ENCODE measurements around the gene EZR.
A peak's percentile ranks its signal among the peaks of the same experiment; 100 is the strongest.

Gene EZR

DNA sequence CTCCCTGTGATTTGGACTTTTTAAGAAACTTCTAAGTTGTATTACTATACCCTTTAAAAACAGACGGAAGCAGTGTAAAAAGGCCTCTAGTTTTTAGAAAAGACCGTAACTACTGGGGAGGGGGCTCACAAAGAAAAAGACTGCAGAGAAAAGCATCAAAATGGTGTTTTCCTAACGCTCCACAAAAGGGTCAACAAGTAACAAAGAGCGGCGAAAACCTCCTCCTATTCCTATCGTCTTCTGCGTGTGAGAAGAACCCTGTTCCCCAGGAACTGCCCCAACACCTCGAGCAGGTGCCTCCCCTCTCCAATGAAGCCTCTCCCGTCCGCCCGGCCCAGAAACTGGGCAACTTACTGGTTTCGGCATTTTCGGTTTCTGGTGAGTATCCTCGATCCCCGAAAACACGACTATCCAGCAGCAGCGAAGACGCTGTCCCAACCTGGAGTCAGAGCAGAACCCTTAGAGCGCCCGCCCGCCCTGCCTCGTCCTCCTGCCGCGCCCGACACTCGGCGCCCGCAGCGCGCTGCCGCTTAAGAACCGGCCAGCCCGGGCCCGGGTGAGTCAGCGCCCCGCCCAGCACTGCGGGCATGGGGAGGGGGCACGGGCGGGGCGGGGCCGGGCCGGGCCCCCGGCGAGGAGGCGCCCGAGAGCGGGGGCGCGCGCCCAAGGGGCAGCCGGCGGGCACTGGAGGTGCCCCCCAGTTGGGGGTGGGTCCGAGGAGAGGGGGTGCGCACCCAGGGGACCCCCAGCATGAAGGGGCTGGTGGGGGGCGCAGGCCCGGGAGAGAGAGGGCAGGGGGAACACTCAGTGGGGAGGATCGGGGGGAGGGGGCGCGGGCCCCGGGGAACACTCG, 1.2 kb downstream of the EZR start:
- Mint-ChIP-seq H3K4me3 (peak overlapping the region; percentile 100), H3K36me3 (ENCODE audit: low read depth) (peaks cover 49% of the 10 kb centered on the region), H3K27me3 (ENCODE audit: low read depth) (no peaks in the 10 kb centered on the region), H3K9me3 (no peaks in the 10 kb centered on the region), H3K27ac (peak overlapping the region; percentile 99), H3K4me1 (ENCODE audit: low read depth) (peaks cover 51% of the 10 kb centered on the region)
- DNase-seq (ENCODE audit: low spot score): peak; percentile 84

- Mint-ChIP-seq H3K27ac (peak overlapping the region; percentile 99), H3K27me3 (ENCODE audit: low read depth) (no peaks in the 10 kb centered on the region), H3K4me1 (ENCODE audit: low read depth) (peaks cover 54% of the 10 kb centered on the region), H3K9me3 (no peaks in the 10 kb centered on the region), H3K36me3 (ENCODE audit: low read depth) (peaks cover 53% of the 10 kb centered on the region), H3K4me3 (peak overlapping the region; percentile 100)
- peak; percentile 32 for DNase-seq (ENCODE audit: low spot score)
Measured at GRCh38 chr6:158816803-158817727, 2.1 kb downstream of the EZR start.

DNA sequence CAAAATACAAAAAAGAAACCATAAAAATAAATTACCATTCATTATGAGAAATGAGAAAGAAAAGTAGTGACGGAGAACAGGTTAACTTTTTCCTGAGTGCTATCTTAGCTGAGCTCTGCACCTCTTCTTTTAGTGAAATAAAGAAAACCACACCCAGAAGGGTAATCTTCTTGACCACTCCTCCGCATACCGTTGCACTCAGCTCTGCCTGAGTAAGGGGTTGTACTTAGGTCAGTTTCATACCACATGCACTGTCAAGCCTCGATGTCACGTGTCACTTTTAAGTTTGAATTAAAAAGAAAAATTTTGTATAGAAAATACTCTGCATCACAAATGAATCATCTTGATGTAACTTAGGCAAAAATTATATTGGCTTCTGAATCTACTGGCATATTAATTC, 2.8 kb downstream of the EZR start:
- Mint-ChIP-seq H3K4me3 (peak overlapping the region; percentile 100), H3K27ac (peak overlapping the region; percentile 99), H3K27me3 (ENCODE audit: low read depth) (no peaks in the 10 kb centered on the region), H3K9me3 (no peaks in the 10 kb centered on the region), H3K4me1 (ENCODE audit: low read depth) (peaks cover 61% of the 10 kb centered on the region), H3K36me3 (ENCODE audit: low read depth) (peaks cover 57% of the 10 kb centered on the region)
- DNase-seq (ENCODE audit: low spot score): peak; percentile 42

- H3K36me3 Mint-ChIP-seq (ENCODE audit: low read depth): peaks cover 60% of the 10 kb centered on the region
- H3K27me3 Mint-ChIP-seq (ENCODE audit: low read depth): no peaks in the 10 kb centered on the region
- H3K4me1 Mint-ChIP-seq (ENCODE audit: low read depth): peaks cover 64% of the 10 kb centered on the region
- no peak for DNase-seq (ENCODE audit: low spot score)
- peak overlapping the region; percentile 100 for H3K4me3 Mint-ChIP-seq
- H3K9me3 Mint-ChIP-seq: no peaks in the 10 kb centered on the region
- peak overlapping the region; percentile 99 for H3K27ac Mint-ChIP-seq
Measured at GRCh38 chr6:158815907-158816306, 3.3 kb downstream of the EZR start.

DNA sequence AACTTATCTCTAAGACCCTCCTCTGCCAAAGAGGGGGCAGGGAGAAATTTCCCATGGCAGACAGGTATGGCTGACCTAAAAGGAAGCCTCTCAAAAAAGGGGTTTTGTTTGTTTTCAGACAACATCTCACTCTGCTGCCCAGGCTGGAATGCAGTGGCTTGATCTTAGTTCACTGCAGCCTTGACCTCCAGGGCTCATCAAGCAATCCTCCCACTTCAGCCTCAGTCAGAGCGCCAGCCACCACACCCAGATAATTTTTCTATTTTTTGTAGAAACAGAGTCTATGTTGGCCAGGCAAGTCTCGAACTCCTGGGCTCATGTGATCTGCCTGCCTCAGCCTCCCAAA, 3.8 kb downstream of the EZR start:
- DNase-seq (ENCODE audit: low spot score): no peak
- Mint-ChIP-seq H3K27ac (peak overlapping the region; percentile 99), H3K4me3 (peak overlapping the region; percentile 100), H3K27me3 (ENCODE audit: low read depth) (no peaks in the 10 kb centered on the region), H3K4me1 (ENCODE audit: low read depth) (peaks cover 68% of the 10 kb centered on the region), H3K9me3 (no peaks in the 10 kb centered on the region), H3K36me3 (ENCODE audit: low read depth) (peaks cover 65% of the 10 kb centered on the region)

- Mint-ChIP-seq H3K9me3 (no peaks in the 10 kb centered on the region), H3K4me3 (peak overlapping the region; percentile 100), H3K4me1 (ENCODE audit: low read depth) (peaks cover 80% of the 10 kb centered on the region), H3K27me3 (ENCODE audit: low read depth) (no peaks in the 10 kb centered on the region), H3K36me3 (ENCODE audit: low read depth) (peaks cover 80% of the 10 kb centered on the region), H3K27ac (peak overlapping the region; percentile 69)
- DNase-seq (ENCODE audit: low spot score): no peak
Measured at GRCh38 chr6:158813032-158813431, 6.1 kb downstream of the EZR start.

GRCh38 chr6:158812611-158813010, 6.6 kb downstream of the EZR start:
- peaks cover 80% of the 10 kb centered on the region for H3K36me3 Mint-ChIP-seq (ENCODE audit: low read depth)
- H3K4me3 Mint-ChIP-seq: peak overlapping the region; percentile 100

DNA sequence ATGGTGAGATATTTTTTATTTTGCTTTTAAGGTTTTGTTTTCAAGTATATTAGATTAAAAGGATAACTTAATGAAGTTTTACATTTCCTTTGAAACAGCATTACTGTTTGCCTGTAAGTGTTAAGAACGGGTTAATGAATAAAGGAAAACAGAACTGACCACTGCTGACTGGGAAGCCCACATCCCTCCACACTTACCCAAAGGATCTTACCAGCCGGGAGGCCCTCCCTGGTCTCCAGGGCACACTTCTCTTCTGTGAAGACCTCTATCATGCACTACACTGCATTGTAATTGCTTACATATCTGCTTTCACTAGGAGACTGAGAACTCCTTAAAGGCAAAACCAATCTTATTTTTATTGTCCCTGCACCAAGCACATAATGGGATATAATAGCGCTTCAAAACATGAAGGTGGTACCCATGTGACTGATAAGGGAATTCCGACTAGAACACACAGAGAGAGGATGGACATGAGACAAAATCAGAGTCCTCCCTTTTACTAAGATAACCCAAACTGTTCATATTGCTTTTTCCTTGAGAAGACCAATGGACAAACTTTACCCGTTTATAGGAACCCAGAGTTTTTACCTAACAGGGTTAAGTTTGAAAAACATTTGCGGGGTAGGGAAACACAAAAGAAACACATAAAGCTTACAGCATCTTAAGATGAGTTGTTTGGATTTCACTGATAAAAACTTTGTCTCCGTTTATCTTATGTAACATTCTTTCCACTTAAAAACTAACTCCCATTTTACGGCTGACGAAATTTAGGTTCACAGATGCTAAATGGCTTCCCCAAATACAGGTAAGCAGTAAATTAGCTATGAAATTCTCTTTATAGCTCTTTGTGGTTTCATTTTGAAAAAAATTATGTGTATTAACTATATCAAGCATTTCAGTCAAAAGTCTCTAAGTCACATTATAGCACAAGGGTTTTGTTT, 8.7 kb downstream of the EZR start:
- no peaks in the 10 kb centered on the region for H3K9me3 Mint-ChIP-seq
- peaks cover 88% of the 10 kb centered on the region for H3K4me1 Mint-ChIP-seq (ENCODE audit: low read depth)
- H3K27ac Mint-ChIP-seq: no peak overlapping the region
- no peak for DNase-seq (ENCODE audit: low spot score)
- no peaks in the 10 kb centered on the region for H3K27me3 Mint-ChIP-seq (ENCODE audit: low read depth)
- peaks cover 77% of the 10 kb centered on the region for H3K36me3 Mint-ChIP-seq (ENCODE audit: low read depth)
- H3K4me3 Mint-ChIP-seq: no peak overlapping the region

More at GRCh38 chr6:158812611-158813010, 6.6 kb downstream of the EZR start:
- DNase-seq (ENCODE audit: low spot score): no peak
- Mint-ChIP-seq H3K27ac (peak overlapping the region; percentile 69), H3K27me3 (ENCODE audit: low read depth) (no peaks in the 10 kb centered on the region), H3K9me3 (no peaks in the 10 kb centered on the region), H3K4me1 (ENCODE audit: low read depth) (peaks cover 82% of the 10 kb centered on the region)

DNA sequence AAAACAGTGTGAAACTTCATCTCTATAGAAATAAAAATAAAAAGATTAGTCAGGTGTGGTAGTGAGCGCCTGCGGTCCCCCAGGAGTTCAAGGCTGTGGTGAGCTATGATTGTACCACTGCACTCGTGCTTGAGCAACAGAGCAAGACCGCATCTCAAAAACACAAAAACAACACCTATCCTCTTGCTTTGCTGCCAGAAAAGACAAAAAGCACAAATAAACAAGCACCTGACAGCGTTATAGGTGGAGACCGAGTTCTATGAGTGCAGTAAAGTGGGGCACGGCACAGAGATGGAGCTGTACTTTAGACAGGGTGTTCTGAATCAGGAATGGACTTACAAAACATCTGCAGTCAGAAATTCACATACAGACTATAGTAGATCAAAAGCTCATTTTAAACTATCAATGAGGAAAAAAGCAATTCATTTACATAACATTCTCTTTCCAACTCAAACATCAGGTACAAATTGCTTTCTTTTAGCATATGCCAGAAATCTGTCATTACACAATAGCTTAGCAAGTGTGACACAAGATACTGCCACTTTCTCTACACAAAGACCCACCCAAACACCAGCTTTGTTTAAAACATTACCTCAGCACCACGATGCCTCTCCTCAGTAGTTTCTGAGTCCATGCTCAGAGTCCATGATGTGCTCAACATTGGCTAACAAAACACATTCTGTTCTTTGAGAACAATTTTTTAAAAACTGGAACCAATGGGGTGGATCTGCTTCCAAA, 10.1 kb downstream of the EZR start:
- no peak for DNase-seq (ENCODE audit: low spot score)
- Mint-ChIP-seq H3K36me3 (ENCODE audit: low read depth) (peaks cover 69% of the 10 kb centered on the region), H3K27ac (peak overlapping the region; percentile 37)

GRCh38 chr6:158808442-158808833, 10.7 kb downstream of the EZR start:
- Mint-ChIP-seq H3K4me3 (no peak overlapping the region), H3K36me3 (ENCODE audit: low read depth) (peaks cover 64% of the 10 kb centered on the region), H3K9me3 (no peaks in the 10 kb centered on the region), H3K4me1 (ENCODE audit: low read depth) (peaks cover 85% of the 10 kb centered on the region), H3K27me3 (ENCODE audit: low read depth) (no peaks in the 10 kb centered on the region), H3K27ac (peak overlapping the region; percentile 37)
- no peak for DNase-seq (ENCODE audit: low spot score)

More for the DNA sequence above, 10.1 kb downstream of the EZR start:
- Mint-ChIP-seq H3K4me1 (ENCODE audit: low read depth) (peaks cover 84% of the 10 kb centered on the region), H3K27me3 (ENCODE audit: low read depth) (no peaks in the 10 kb centered on the region), H3K4me3 (no peak overlapping the region), H3K9me3 (no peaks in the 10 kb centered on the region)

- peaks cover 82% of the 10 kb centered on the region for H3K4me1 Mint-ChIP-seq (ENCODE audit: low read depth)
- H3K9me3 Mint-ChIP-seq: no peaks in the 10 kb centered on the region
- peaks cover 61% of the 10 kb centered on the region for H3K36me3 Mint-ChIP-seq (ENCODE audit: low read depth)
- DNase-seq (ENCODE audit: low spot score): no peak
- no peaks in the 10 kb centered on the region for H3K27me3 Mint-ChIP-seq (ENCODE audit: low read depth)
- peak overlapping the region; percentile 16 for H3K4me3 Mint-ChIP-seq
- H3K27ac Mint-ChIP-seq: peak overlapping the region; percentile 13
Measured at GRCh38 chr6:158807515-158808441, 11.4 kb downstream of the EZR start.

All from T-helper 2 cell treated with Interferon-gamma antibody and Interleukin-4, amounts not matched to agents 5 μg/mL and 100 μg/mL, for 36 hours (primary cell).